Stomach (tissue), 4 donors: ENCODE results near the gene LCTL.

ENCODE experiments used
- EP300 ChIP-seq: sonication (generic); formaldehyde crosslinking; IDR thresholded peaks from one replicate; pipeline ENCODE4 v1.6.1; 2017; ENCODE audit warnings: antibody characterized with exemption
- TF ChIP-seq, protein P1 (sequence below), 7 experiments: fragments of 450-650 bp in 4 of 7; fragments of 200-600 bp in 3 of 7; sonication (generic) in 3 of 7; IDR thresholded peaks; one replicate each; pipeline ENCODE4 v1.5.1; 2016 to 2019; ENCODE audit warnings: antibody characterized with exemption in 7 of 7, control low read depth in 2 of 7, mild to moderate bottlenecking in 1 of 7

DNA sequence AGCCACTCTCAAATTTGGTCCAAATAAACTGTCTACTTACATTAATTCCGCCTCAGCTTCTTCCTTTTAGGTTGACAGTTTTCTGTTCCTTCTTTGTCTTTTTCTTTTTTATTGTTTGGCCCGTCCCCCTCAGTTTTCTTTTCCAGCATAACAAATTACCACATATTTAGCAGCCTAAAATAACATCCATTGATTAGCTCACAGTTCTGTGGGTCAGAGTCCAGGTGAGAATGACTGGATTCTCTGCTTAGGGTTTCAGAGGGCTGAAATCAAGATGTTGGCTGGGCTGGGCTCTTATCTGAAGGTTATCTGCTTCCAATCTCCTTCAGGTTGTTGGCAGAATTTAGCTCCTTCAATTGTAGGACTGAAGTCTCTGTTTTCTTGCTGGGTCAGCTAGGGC lies 24.6 kb upstream of the LCTL start:
- TF ChIP-seq EP300 = no peak
- TF ChIP-seq, protein P1, sequence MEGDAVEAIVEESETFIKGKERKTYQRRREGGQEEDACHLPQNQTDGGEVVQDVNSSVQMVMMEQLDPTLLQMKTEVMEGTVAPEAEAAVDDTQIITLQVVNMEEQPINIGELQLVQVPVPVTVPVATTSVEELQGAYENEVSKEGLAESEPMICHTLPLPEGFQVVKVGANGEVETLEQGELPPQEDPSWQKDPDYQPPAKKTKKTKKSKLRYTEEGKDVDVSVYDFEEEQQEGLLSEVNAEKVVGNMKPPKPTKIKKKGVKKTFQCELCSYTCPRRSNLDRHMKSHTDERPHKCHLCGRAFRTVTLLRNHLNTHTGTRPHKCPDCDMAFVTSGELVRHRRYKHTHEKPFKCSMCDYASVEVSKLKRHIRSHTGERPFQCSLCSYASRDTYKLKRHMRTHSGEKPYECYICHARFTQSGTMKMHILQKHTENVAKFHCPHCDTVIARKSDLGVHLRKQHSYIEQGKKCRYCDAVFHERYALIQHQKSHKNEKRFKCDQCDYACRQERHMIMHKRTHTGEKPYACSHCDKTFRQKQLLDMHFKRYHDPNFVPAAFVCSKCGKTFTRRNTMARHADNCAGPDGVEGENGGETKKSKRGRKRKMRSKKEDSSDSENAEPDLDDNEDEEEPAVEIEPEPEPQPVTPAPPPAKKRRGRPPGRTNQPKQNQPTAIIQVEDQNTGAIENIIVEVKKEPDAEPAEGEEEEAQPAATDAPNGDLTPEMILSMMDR (IDR thresholded peaks at IDR 0.05) = no peak
